Mesenchymal stem cell (in vitro differentiated cells and primary cell): ENCODE measurements around the gene KHDC4. TPM values are rescaled to one million over a fixed set of nuclear protein-coding genes. Genes with fewer than 3 reads are reported as not detected.

ENCODE experiments used
- DNase-seq: peaks from one replicate; pipeline ENCODE4 v3.0.0-alpha.2; 2013
- H2AFZ ChIP-seq: one replicate; pipeline ENCODE4 v1.6.1; 2013; ENCODE audit warnings: low read depth, mild to moderate bottlenecking, control low read depth, inconsistent platforms, low read length, moderate library complexity
- H2AK5ac ChIP-seq: 2 replicates; pipeline ENCODE4 v1.6.1; 2013; ENCODE audit warnings: low read length, moderate library complexity, mild to moderate bottlenecking, inconsistent platforms; ENCODE audit not compliant: severe bottlenecking
- H2BK120ac ChIP-seq: one replicate; pipeline ENCODE4 v1.6.1; 2013; ENCODE audit warnings: low read depth, mild to moderate bottlenecking, inconsistent platforms, low read length, moderate library complexity
- H2BK12ac ChIP-seq, 2 experiments: one replicate each; pipeline ENCODE4 v1.6.1; 2013; ENCODE audit warnings: inconsistent platforms in 2 of 2, low read length in 2 of 2, mild to moderate bottlenecking in 2 of 2, moderate library complexity in 2 of 2, control low read depth in 1 of 2
- H2BK15ac ChIP-seq: one replicate; pipeline ENCODE4 v1.6.1; 2013; ENCODE audit warnings: mild to moderate bottlenecking, low read depth, inconsistent platforms; ENCODE audit not compliant: poor library complexity, severe bottlenecking
- H2BK5ac ChIP-seq: 2 replicates; pipeline ENCODE4 v1.6.1; 2013; ENCODE audit warnings: low read depth, mild to moderate bottlenecking, low read length, control low read depth, inconsistent platforms; ENCODE audit not compliant: poor library complexity, severe bottlenecking
- H3K14ac ChIP-seq, 2 experiments: one replicate each; pipeline ENCODE4 v1.6.1; 2013; ENCODE audit warnings: inconsistent platforms in 2 of 2, low read length in 2 of 2, control low read depth in 1 of 2, mild to moderate bottlenecking in 1 of 2, moderate library complexity in 1 of 2
- H3K18ac ChIP-seq, 2 experiments: one replicate each; pipeline ENCODE4 v1.6.1; 2013; ENCODE audit warnings: inconsistent platforms in 2 of 2, low read length in 2 of 2, control low read depth in 1 of 2, low read depth in 1 of 2, mild to moderate bottlenecking in 1 of 2
- H3K23ac ChIP-seq, 2 experiments: one replicate each; pipeline ENCODE4 v1.6.1; 2013; ENCODE audit warnings: inconsistent platforms in 2 of 2, low read length in 2 of 2, mild to moderate bottlenecking in 2 of 2, moderate library complexity in 2 of 2, control low read depth in 1 of 2
- H3K27ac ChIP-seq: 2 replicates; pipeline ENCODE4 v1.5.1; 2013; ENCODE audit warnings: mild to moderate bottlenecking, moderate library complexity, low read length, control low read depth, inconsistent platforms; ENCODE audit not compliant: poor library complexity, severe bottlenecking
- H3K27me3 ChIP-seq, 2 experiments: 2 replicates each; pipeline versions ENCODE4 v1.6.1 to v1.7.0; 2013; ENCODE audit warnings: low read length in 2 of 2, mild to moderate bottlenecking in 2 of 2, moderate library complexity in 2 of 2, control low read depth in 1 of 2, inconsistent platforms in 1 of 2; ENCODE audit not compliant: control insufficient read depth in 1 of 2, insufficient read depth in 1 of 2
- H3K36me3 ChIP-seq, 2 experiments: 2 replicates each; pipeline versions ENCODE4 v1.6.1 to v1.7.0; 2013; ENCODE audit warnings: low read length in 2 of 2, control low read depth in 1 of 2, inconsistent platforms in 1 of 2, low read depth in 1 of 2, mild to moderate bottlenecking in 1 of 2; ENCODE audit not compliant: insufficient read depth in 2 of 2, control insufficient read depth in 1 of 2
- H3K4ac ChIP-seq, 2 experiments: one replicate each; pipeline ENCODE4 v1.6.1; 2013; ENCODE audit warnings: inconsistent platforms in 2 of 2, low read length in 2 of 2, mild to moderate bottlenecking in 2 of 2, moderate library complexity in 2 of 2, control low read depth in 1 of 2, low read depth in 1 of 2
- H3K4me1 ChIP-seq: 2 replicates; pipeline ENCODE4 v1.6.1; 2013; ENCODE audit warnings: low read depth, low read length, control low read depth; ENCODE audit not compliant: control insufficient read depth, insufficient read depth
- H3K4me2 ChIP-seq: 2 replicates; pipeline ENCODE4 v1.6.1; 2013; ENCODE audit warnings: low read length, mild to moderate bottlenecking, inconsistent platforms; ENCODE audit not compliant: poor library complexity, severe bottlenecking
- H3K4me3 ChIP-seq, 2 experiments: 2 replicates each; pipeline versions ENCODE4 v1.5.1 to v1.7.0; 2013; ENCODE audit warnings: low read length in 2 of 2, mild to moderate bottlenecking in 2 of 2, control low read depth in 1 of 2, low read depth in 1 of 2; ENCODE audit not compliant: insufficient read depth in 1 of 2
- H3K79me1 ChIP-seq: replicated peaks from 2 replicates; pipeline ENCODE4 v1.6.1; 2013; ENCODE audit warnings: mild to moderate bottlenecking, control low read depth, low read length, inconsistent platforms; ENCODE audit not compliant: poor library complexity, severe bottlenecking
- H3K9ac ChIP-seq: 2 replicates; pipeline ENCODE4 v1.7.0; 2013; ENCODE audit warnings: mild to moderate bottlenecking, low read length, moderate library complexity
- H3K9me3 ChIP-seq: 2 replicates; pipeline ENCODE4 v1.7.0; 2013; ENCODE audit warnings: mild to moderate bottlenecking, low read length; ENCODE audit not compliant: control insufficient read depth
- H4K8ac ChIP-seq: one replicate; pipeline ENCODE4 v1.6.1; 2013; ENCODE audit warnings: inconsistent platforms, mild to moderate bottlenecking, low read length, moderate library complexity
- H4K91ac ChIP-seq: one replicate; pipeline ENCODE4 v1.6.1; 2013; ENCODE audit warnings: mild to moderate bottlenecking, low read length, inconsistent platforms
- WGBS: methylation state at CpG from one replicate; pipeline ENCODE4 v1.1.7; 2013; ENCODE audit warnings: mixed read lengths; 5-methylcytosine and 5-hydroxymethylcytosine counted together
- polyA plus RNA-seq, 2 experiments: library from polyadenylated mRNA; stranded (reverse); fragments of 200-250 nt; gene quantifications; one replicate each; pipeline ENCODE4 v1.2.3, GENCODE V29; 2013

KHDC4 gene
- 18.9 TPM for polyA plus RNA-seq (2013, experiment 1 of 2)
- 17.3 TPM for polyA plus RNA-seq (2013, experiment 2 of 2)

DNA sequence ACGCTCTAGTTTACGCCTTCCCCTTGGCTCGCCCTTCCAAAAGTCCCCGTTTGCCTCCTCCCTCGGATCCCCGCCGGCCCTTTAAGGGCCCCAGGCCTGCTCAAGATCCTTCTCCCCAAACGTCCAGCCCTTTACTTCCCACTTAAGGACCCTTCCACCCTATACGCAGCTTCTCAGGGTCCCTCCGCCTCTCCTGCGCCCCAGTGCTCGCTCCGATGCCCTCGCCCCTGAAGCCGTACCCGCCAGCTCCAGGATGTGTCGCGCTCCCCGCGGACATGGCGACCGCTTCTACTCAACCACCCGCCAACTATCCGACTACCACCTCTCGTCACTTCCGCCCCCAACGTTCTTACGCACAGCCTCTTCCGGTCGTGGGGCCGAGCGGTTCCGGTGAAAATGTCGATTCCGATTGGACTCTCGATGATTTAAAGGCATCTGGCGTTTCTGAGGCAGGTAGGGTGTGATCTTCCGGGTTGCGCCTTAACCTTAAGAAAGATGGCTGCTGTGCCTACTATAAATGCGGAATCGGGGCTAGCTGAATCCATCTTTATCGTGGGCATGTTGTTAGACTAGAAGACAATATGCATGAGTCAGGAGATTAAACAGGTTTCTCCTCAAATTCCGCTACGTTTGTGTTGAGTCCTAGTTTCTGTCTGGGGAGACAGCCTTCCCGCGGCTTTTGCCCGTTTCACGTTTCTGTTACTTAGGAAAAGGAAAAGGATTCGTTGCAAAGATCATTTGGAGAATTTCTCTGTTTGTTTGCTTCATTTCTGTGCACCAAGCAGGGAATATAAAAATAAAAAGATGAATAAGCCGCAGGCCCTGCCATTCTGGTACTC lies at the start of gene KHDC4:
Gene KHDC4 (minus strand): TSS at position 317 of the 839 bp plus-strand sequence. CDS start 40 bp downstream, at position 277.
- Histone ChIP-seq H2BK120ac (peak within 1 kb of the TSS; percentile 42), H3K79me1 (peaks cover 3% of the 10 kb centered on the region), H4K8ac (peak within 1 kb of the TSS; percentile 100), H3K4me3 (peak within 1 kb of the TSS; percentile 92 to 98), H3K9ac (peak within 1 kb of the TSS; percentile 98), H3K4ac (peak within 1 kb of the TSS; percentile 93 to 99), H3K23ac (peak within 1 kb of the TSS in 1 of 2 experiments; percentile 99), H3K27ac (peak within 1 kb of the TSS; percentile 92), H2BK12ac (no peak within 1 kb of the TSS), H2BK5ac (peak within 1 kb of the TSS; percentile 93), H2AK5ac (peak within 1 kb of the TSS; percentile 96), H3K14ac (peak within 1 kb of the TSS in 1 of 2 experiments; percentile 98), H3K36me3 (peaks cover 22 to 36% of the 10 kb centered on the region in 2 experiments), H3K4me2 (peak within 1 kb of the TSS; percentile 98), H3K9me3 (no peaks in the 10 kb centered on the region), H3K4me1 (peaks cover 14% of the 10 kb centered on the region), H2AFZ (peak within 1 kb of the TSS; percentile 51), H2BK15ac (peak within 1 kb of the TSS; percentile 86), H3K27me3 (no peaks in the 10 kb centered on the region), H4K91ac (peak within 1 kb of the TSS; percentile 66), H3K18ac (peak within 1 kb of the TSS; percentile 94 to 100)
- peak; percentile 98 for DNase-seq
- 2% methylated on average over 50 of the region's 50 CpGs for WGBS

DNA sequence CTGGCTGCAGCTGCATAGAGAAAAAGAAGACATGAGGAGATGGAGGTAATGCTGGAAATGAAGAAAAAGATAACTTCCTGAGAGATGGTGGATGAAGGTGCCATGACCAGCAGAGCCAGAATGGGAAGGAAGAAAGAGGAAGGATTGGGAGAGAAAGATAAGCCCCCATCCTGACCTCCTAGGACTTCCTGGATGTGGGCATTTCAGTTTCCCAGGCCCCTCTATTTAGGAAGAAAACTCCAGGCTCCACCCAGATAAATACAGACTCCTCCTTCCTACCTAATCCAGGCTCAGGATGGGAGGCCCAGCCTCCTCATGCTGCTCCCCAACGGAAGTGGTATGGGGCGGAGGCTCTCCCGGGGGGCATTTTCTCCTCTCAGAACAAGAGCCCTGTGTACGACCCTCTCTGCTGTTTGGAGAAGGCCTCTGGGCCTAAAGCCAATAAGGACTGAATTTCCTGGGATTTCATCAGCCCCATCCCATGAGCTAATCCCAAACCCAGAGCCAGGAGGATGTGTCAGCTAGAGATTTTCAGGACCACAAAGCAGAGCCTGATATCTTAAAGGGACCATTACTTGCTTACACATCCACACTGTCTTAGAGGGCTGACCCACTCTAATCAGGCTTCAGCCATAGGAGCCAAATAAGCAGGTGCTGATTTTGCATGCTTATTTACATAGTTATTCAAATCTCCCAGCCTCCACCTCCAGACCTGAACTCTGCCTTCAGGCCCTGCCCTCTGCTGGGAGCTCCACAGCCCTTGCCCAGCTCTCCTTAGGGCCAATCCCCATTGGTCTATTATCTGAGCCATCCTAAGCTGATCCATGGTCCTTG lies 49.2 kb upstream of the KHDC4 start:
- Histone ChIP-seq H3K4me2 (no peak overlapping the region), H3K4me1 (peaks cover 21% of the 10 kb centered on the region), H2BK5ac (no peak overlapping the region), H2BK120ac (peak overlapping the region; percentile 94), H2BK15ac (peak overlapping the region; percentile 8), H3K36me3 (no peaks in the 10 kb centered on the region), H4K91ac (peak overlapping the region; percentile 98), H3K27ac (no peak overlapping the region), H3K9ac (peak overlapping the region; percentile 95), H3K4ac (peak overlapping the region; percentile 29 to 89), H3K79me1 (peaks cover 5% of the 10 kb centered on the region), H3K18ac (peak overlapping the region; percentile 54 to 82), H3K23ac (no peak overlapping the region), H4K8ac (peak overlapping the region; percentile 87), H3K9me3 (no peaks in the 10 kb centered on the region), H3K27me3 (no peaks in the 10 kb centered on the region), H3K14ac (no peak overlapping the region), H3K4me3 (peak overlapping the region in 1 of 2 experiments; percentile 92), H2AFZ (peak overlapping the region; percentile 19), H2BK12ac (peak overlapping the region; percentile 59 to 97), H2AK5ac (no peak overlapping the region)
- peak; percentile 98 for DNase-seq
- WGBS = 8% methylated on average over 4 of the region's 4 CpGs

DNA sequence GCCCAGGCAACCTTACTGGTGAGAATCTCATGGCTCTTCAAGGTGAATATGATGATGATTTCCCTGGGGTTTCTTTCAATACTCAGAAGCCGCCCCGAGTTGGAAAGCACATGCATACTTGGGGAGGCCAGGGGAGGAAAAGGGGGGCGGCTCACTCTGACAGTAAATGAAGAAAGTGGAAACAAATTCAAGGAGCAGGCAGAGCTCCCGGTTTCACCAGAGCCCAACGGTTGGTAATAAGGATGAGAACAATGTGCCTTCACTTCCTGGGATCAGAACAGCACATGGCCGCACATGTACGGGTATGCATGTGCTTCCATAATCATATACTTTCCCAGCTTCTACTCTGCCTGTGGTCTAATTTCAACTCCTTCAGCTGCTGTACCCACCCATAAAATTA lies 47.9 kb upstream of the KHDC4 start:
- Histone ChIP-seq H3K14ac (no peak overlapping the region), H3K27me3 (no peaks in the 10 kb centered on the region), H2AK5ac (no peak overlapping the region), H3K79me1 (peaks cover 5% of the 10 kb centered on the region), H3K4me2 (no peak overlapping the region), H3K4me1 (peaks cover 24% of the 10 kb centered on the region), H3K27ac (no peak overlapping the region), H3K4ac (peak overlapping the region; percentile 24 to 80), H3K4me3 (peak overlapping the region in 1 of 2 experiments; percentile 92), H2BK120ac (peak overlapping the region; percentile 69), H2AFZ (no peak overlapping the region), H3K18ac (peak overlapping the region; percentile 75 to 88), H3K36me3 (no peaks in the 10 kb centered on the region), H3K9ac (peak overlapping the region; percentile 95), H2BK5ac (no peak overlapping the region), H4K8ac (peak overlapping the region; percentile 81), H4K91ac (peak overlapping the region; percentile 77), H3K9me3 (no peaks in the 10 kb centered on the region), H2BK15ac (peak overlapping the region; percentile 80), H3K23ac (no peak overlapping the region), H2BK12ac (peak overlapping the region in 1 of 2 experiments; percentile 90)
- peak; percentile 27 for DNase-seq
- WGBS = 88% methylated on average over 7 of the region's 7 CpGs
